Measurements from ENCODE around the gene DBNDD2.
A peak's percentile ranks its signal among the peaks of the same experiment; 100 is the strongest.

Gene DBNDD2

GRCh38 chr20:45449528-45449927 lies 41.4 kb downstream of the DBNDD2 start:
- no peak for DNase-seq (ENCODE audit: low spot score)

DNA sequence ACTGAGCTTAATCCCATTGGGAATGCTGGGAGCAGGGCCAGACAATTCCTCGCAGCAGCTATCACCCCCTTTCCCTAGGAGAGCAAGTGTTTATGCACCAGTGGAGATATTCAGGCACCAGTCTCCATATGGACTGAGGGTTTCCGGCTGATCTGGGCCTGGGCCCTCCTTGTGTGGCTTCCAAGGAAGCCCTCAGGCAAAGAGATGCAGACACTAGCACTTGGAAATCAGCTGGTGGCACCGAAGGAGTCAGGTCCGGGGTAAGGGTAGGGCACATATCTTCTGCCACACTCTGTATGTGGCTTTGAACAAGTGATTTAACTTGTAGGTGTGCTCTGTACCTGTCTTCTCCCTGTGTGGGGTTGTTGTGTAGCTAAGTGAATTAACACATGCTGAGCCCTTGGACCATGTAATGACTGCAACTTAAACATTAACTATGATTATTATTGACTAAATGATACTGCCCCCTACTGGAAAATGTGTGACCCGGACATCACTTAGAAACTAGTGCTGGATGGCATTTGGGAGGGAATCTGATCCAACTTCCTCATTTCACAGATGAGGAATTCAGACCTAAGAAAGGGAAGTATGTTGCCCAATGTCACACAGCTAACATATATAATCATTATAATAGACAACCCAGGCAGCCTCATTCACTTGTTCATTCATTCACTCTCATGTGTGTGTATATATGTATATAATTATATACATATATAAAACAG lies 42.2 kb downstream of the DBNDD2 start:
- DNase-seq (ENCODE audit: low spot score) = peak; percentile 53

- no peak for DNase-seq (ENCODE audit: low spot score)
Measured at GRCh38 chr20:45452238-45452637, 44.1 kb downstream of the DBNDD2 start.

DNA sequence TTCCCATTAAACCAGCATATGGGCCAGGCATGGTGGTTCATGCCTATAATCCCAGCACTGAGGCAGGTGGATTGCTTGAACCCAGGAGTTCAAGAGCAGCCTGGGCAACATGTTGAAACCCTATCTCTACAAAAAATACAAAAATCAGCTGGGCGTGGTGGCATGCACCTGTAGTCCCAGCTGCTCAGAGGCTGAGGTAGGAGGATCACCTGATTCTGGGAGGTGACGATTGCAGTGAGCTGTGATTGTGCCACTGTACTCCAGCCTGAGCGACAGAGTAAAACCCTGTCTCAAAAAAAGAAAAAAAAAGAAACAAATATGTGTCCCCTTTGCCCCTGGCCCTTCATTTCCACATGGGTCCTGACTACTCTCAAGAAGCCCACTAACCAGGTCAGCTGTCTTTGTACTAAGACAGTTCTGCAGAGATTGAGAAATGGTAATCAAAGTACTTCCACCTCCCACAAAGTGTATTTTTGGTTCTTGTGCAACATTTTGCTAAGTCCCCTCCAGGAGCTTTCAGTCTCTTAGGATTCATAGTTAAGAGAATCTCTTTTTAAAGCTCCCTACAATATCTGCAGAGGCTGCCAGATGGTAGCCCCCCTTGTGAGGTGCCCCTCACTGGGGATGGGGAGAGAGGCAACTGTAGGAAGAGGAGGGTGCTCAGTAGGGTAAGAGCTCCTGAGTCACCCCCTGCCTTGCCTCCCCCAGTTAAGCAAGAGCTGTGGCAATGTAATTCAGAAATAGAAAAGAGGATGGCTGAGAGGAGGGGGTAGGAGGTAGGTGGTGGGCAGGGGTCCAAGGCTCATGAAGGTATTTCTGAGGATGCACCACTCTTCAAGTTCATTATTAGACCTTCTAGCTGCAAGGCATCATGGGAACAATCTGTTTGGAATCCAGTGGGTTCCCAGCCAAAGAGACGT lies 44.9 kb downstream of the DBNDD2 start:
- DNase-seq (ENCODE audit: low spot score) = no peak

- peak; percentile 27 for DNase-seq (ENCODE audit: low spot score)
Measured at GRCh38 chr20:45456632-45457031, 48.5 kb downstream of the DBNDD2 start.

- DNase-seq (ENCODE audit: low spot score) = no peak
Measured at GRCh38 chr20:45459606-45460005, 51.5 kb downstream of the DBNDD2 start.
